WTC11 (cell line): ENCODE measurements around the gene MLST8.
A peak's percentile ranks its signal among the peaks of the same experiment; 100 is the strongest.

Experiments used
- CREB1 ChIP-seq: sonication (generic); formaldehyde crosslinking; IDR thresholded peaks from 2 replicates; pipeline ENCODE4 v1.8.0; 2023; ENCODE audit warnings: mild to moderate bottlenecking, missing genetic modification reagents
- FOXK1 ChIP-seq: sonication (generic); formaldehyde crosslinking; IDR thresholded peaks from 2 replicates; pipeline ENCODE4 v1.8.0; 2022; ENCODE audit warnings: mild to moderate bottlenecking, moderate library complexity, missing genetic modification reagents
- GABPB1 ChIP-seq: sonication (generic); formaldehyde crosslinking; IDR thresholded peaks from 2 replicates; pipeline ENCODE4 v1.8.1; 2023; ENCODE audit warnings: mild to moderate bottlenecking, missing genetic modification reagents
- IRF2 ChIP-seq: sonication (generic); formaldehyde crosslinking; IDR thresholded peaks from 2 replicates; pipeline ENCODE4 v1.8.0; 2022; ENCODE audit warnings: low read depth, missing genetic modification reagents, borderline replicate concordance
- NFYB ChIP-seq: sonication (generic); formaldehyde crosslinking; conservative IDR thresholded peaks from 2 replicates; pipeline ENCODE4 v1.8.0; 2022; ENCODE audit warnings: low read depth, missing genetic modification reagents
- ZNF219 ChIP-seq: sonication (generic); formaldehyde crosslinking; IDR thresholded peaks from 2 replicates; pipeline ENCODE4 v1.8.0; 2023; ENCODE audit warnings: missing genetic modification reagents, mild to moderate bottlenecking, borderline replicate concordance
- TF ChIP-seq, protein P1 (sequence below): fragments of 200-600 bp; IDR thresholded peaks from 2 replicates; pipeline ENCODE4 v1.8.0; 2022; ENCODE audit warnings: antibody characterized with exemption
- TF ChIP-seq, protein P2 (sequence below): sonication (generic); formaldehyde crosslinking; IDR thresholded peaks from 2 replicates; pipeline ENCODE4 v1.8.1; 2022; ENCODE audit warnings: missing genetic modification reagents, borderline replicate concordance
- TF ChIP-seq, protein P3 (sequence below): sonication (generic); formaldehyde crosslinking; IDR thresholded peaks from 2 replicates; pipeline ENCODE4 v1.8.0; 2022; ENCODE audit warnings: mild to moderate bottlenecking, missing genetic modification reagents
- TF ChIP-seq, protein P4 (sequence below): sonication (generic); formaldehyde crosslinking; IDR thresholded peaks from 2 replicates; pipeline ENCODE4 v1.8.1; 2022; ENCODE audit warnings: mild to moderate bottlenecking, missing genetic modification reagents, moderate library complexity, borderline replicate concordance
- TF ChIP-seq, protein P5 (sequence below): sonication (generic); formaldehyde crosslinking; IDR thresholded peaks from 2 replicates; pipeline ENCODE4 v1.8.0; 2023; ENCODE audit warnings: missing genetic modification reagents, mild to moderate bottlenecking, borderline replicate concordance

DNA sequence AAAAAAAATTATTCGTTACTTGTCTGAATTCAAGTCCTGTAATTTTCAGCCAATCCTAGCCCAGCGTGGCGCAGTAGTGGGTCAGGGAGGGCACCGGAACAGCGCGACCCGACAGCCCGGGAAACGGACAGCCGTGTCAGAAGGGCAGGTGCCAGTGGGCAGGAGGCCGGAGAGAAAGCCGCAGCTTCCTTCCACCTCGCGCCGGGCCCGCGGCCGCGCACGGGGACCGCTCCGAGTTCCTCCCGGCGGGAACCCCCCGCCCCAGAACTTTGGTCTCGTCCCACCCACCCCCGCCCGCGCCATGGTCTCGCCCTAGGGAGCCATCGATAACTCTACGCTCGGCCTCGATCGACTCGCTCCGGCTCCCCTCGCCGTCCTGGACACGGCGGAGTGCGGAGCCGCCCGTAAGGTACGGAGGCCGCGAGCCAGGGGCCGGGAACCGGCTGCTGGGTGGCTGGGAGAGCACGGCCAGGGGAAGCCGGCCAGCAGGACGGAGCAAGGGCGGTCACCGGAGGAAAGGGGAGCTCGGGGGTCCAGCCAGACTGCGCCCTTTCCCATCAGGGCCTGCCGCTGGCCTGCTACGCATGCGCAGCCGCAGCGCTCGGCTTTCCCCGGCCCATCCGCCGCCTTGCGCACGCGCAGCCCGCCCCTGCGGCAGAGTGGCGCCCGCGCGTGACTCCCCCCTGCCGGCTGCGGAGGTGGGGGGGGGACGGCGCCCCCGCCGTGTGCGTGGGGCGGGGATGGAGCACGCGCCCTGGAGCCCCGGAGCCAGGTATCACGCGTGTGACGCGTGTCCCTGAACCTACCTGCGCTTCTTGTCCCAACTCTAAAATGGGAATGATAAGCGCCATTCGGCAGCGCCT, at the start of gene MLST8:
- TF ChIP-seq IRF2 (no peak), GABPB1 (CRISPR knock-in tag) (no peak), FOXK1 (CRISPR knock-in tag) (peak; percentile 44), ZNF219 (CRISPR knock-in tag) (no peak), NFYB (CRISPR knock-in tag) (no peak), CREB1 (CRISPR knock-in tag) (no peak)
- TF ChIP-seq, protein P1, sequence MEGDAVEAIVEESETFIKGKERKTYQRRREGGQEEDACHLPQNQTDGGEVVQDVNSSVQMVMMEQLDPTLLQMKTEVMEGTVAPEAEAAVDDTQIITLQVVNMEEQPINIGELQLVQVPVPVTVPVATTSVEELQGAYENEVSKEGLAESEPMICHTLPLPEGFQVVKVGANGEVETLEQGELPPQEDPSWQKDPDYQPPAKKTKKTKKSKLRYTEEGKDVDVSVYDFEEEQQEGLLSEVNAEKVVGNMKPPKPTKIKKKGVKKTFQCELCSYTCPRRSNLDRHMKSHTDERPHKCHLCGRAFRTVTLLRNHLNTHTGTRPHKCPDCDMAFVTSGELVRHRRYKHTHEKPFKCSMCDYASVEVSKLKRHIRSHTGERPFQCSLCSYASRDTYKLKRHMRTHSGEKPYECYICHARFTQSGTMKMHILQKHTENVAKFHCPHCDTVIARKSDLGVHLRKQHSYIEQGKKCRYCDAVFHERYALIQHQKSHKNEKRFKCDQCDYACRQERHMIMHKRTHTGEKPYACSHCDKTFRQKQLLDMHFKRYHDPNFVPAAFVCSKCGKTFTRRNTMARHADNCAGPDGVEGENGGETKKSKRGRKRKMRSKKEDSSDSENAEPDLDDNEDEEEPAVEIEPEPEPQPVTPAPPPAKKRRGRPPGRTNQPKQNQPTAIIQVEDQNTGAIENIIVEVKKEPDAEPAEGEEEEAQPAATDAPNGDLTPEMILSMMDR, result no peak
- TF ChIP-seq, protein P2, sequence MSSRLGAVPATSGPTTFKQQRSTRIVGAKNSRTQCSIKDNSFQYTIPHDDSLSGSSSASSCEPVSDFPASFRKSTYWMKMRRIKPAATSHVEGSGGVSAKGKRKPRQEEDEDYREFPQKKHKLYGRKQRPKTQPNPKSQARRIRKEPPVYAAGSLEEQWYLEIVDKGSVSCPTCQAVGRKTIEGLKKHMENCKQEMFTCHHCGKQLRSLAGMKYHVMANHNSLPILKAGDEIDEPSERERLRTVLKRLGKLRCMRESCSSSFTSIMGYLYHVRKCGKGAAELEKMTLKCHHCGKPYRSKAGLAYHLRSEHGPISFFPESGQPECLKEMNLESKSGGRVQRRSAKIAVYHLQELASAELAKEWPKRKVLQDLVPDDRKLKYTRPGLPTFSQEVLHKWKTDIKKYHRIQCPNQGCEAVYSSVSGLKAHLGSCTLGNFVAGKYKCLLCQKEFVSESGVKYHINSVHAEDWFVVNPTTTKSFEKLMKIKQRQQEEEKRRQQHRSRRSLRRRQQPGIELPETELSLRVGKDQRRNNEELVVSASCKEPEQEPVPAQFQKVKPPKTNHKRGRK (CRISPR knock-in tag), result no peak
- TF ChIP-seq, protein P3, sequence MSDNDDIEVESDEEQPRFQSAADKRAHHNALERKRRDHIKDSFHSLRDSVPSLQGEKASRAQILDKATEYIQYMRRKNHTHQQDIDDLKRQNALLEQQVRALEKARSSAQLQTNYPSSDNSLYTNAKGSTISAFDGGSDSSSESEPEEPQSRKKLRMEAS, result peak; percentile 44; the same call in 1 of the 2 replicates
- TF ChIP-seq, protein P4, sequence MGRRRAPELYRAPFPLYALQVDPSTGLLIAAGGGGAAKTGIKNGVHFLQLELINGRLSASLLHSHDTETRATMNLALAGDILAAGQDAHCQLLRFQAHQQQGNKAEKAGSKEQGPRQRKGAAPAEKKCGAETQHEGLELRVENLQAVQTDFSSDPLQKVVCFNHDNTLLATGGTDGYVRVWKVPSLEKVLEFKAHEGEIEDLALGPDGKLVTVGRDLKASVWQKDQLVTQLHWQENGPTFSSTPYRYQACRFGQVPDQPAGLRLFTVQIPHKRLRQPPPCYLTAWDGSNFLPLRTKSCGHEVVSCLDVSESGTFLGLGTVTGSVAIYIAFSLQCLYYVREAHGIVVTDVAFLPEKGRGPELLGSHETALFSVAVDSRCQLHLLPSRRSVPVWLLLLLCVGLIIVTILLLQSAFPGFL (CRISPR knock-in tag), result no peak
- TF ChIP-seq, protein P5, sequence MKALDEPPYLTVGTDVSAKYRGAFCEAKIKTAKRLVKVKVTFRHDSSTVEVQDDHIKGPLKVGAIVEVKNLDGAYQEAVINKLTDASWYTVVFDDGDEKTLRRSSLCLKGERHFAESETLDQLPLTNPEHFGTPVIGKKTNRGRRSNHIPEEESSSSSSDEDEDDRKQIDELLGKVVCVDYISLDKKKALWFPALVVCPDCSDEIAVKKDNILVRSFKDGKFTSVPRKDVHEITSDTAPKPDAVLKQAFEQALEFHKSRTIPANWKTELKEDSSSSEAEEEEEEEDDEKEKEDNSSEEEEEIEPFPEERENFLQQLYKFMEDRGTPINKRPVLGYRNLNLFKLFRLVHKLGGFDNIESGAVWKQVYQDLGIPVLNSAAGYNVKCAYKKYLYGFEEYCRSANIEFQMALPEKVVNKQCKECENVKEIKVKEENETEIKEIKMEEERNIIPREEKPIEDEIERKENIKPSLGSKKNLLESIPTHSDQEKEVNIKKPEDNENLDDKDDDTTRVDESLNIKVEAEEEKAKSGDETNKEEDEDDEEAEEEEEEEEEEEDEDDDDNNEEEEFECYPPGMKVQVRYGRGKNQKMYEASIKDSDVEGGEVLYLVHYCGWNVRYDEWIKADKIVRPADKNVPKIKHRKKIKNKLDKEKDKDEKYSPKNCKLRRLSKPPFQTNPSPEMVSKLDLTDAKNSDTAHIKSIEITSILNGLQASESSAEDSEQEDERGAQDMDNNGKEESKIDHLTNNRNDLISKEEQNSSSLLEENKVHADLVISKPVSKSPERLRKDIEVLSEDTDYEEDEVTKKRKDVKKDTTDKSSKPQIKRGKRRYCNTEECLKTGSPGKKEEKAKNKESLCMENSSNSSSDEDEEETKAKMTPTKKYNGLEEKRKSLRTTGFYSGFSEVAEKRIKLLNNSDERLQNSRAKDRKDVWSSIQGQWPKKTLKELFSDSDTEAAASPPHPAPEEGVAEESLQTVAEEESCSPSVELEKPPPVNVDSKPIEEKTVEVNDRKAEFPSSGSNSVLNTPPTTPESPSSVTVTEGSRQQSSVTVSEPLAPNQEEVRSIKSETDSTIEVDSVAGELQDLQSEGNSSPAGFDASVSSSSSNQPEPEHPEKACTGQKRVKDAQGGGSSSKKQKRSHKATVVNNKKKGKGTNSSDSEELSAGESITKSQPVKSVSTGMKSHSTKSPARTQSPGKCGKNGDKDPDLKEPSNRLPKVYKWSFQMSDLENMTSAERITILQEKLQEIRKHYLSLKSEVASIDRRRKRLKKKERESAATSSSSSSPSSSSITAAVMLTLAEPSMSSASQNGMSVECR, result peak; percentile 80; the same call in 1 of the 2 replicates
